HG03457 (cell line): ENCODE results near the gene IGSF3.

Source experiments
- ATAC-seq: cut with Tn5 transposase; IDR thresholded peaks from one replicate; pipeline ENCODE4 v1.9.1; 2021; ENCODE audit warnings: moderate number of reproducible peaks; ENCODE audit not compliant: unreplicated experiment

IGSF3 gene

GRCh38 chr1:116561563-116561962 is 106.0 kb downstream of the IGSF3 start:
- ATAC-seq = no peak

- no peak for ATAC-seq
Observed at GRCh38 chr1:116560704-116561490, 106.6 kb downstream of the IGSF3 start.

GRCh38 chr1:116559304-116559761 is 108.2 kb downstream of the IGSF3 start:
- peak; percentile 31 for ATAC-seq

GRCh38 chr1:116558571-116558970 is 109.0 kb downstream of the IGSF3 start:
- ATAC-seq = no peak

DNA sequence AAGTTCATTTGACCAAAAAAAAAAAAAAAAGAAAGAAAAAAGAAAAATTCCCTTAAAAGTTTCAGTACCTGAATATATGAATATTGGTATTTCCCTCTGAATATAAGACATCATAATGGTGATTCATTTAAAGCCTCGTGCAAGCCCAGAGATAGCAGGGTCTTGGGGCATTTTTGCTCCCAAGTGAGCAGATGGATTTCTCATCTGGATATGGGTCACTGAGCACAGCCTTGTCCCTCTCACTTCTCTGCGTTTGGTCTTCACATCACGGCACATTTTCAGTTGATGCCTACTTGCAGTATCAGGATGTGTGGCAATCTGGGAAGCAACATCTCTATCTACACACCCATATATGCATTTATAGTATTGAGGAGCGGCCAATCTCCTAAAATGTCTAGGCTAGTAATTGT is 109.4 kb downstream of the IGSF3 start:
- ATAC-seq = no peak

DNA sequence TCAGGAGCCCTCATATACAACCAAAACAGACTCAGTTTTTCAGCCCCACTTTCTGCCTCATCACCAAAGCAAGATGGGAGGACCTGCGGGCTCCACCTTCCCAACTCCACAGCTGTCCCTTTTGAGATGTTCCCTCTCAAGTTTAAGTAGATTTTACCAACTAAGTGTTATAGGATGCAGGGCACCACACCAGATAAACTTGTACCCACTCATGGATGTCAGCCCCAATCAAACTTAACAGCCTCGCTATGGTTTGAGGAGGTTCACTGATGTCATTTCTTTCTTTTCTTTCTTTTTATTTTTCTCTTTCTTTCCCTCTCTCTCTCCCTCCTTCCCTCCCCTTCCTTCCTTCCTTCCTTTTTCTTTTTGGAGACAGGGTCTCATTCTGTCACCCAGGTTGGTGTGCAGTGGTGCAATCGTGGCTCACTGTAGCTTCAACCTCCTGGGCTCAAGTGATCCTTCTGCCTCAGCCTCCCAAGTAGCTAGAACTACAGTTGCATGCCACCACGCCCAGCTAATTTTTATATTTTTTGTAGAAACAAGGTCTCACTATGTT is 110.1 kb downstream of the IGSF3 start:
- ATAC-seq = no peak

DNA sequence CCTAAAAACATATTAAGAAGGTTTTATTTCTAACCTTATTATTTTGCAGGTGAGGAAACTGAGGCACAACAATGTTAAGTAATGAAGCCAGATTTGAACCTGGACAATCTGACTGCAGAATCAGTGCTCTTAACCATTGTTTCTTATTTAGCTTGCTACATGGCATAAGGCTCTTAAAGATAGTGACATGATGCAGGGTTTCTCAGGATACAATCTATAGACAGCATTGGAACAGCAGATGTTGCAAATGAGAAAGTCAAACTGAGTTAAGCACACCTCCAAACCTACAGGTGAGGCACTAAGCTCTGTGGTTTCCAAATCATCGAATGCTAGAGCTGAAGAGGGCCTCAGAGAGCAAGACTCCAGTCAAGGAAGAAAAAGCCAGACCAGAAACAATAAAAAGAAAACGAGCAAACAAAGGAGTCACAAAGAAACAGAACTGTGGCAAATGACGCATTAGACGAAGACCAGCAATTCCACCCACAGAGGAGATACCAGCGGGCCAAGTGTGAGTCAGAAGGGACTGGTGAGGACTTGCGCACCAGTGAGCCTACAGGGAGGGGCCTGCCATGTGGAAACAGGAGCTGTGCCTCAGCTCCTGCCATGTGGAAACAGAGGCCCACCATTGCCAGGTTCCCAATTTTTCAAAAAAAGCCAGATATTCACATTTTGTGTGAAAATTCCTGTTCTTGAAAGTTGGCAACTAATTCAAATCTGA is 111.1 kb downstream of the IGSF3 start:
- peak; percentile 48 for ATAC-seq

DNA sequence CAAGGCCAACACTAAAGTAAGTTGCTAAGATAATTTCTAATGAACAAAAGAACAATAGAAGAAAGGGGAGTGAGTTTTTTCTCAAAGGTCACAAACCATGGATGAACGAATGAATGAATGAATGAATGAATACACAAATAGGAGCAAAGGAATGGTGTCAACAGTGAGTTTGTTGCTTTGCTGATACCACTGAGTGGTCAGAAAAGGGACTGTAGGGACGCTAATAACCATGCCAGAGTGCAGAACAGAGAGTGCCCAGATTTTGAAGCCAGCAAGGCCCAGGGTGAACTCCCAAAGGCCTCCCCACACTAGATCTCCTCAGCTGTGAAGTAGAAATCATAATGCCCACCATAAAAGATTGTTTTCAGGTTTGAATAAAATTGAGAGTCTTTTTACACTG is 112.6 kb downstream of the IGSF3 start:
- no peak for ATAC-seq

- ATAC-seq = no peak
Observed at GRCh38 chr1:116553386-116554115, 114.0 kb downstream of the IGSF3 start.

- no peak for ATAC-seq
Observed at GRCh38 chr1:116546354-116546977, 121.1 kb downstream of the IGSF3 start.

GRCh38 chr1:116545359-116545705 is 122.2 kb downstream of the IGSF3 start:
- ATAC-seq = peak; percentile 20

- ATAC-seq = peak; percentile 45
Observed at GRCh38 chr1:116544588-116545358, 122.8 kb downstream of the IGSF3 start.

DNA sequence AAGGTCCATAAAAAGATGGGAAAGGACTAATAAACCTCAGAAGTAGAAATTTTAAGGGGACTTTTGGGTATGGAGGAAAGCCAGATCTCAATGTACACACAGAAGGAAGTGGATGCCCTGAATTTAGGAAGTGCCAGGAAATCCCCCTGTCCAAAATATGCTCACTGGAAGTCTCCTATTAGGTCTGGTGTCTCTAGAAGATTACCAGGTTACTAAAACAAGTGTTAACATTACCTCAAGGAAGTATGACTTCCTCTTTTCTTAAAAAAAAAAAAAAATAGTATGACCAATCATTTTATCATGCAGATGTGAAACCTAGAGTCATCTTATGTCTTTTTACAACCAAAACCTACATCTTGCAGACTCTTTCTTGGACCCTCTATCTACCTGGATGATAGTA is 127.4 kb downstream of the IGSF3 start:
- ATAC-seq = no peak

GRCh38 chr1:116538544-116538943 is 129.0 kb downstream of the IGSF3 start:
- peak; percentile 67 for ATAC-seq

DNA sequence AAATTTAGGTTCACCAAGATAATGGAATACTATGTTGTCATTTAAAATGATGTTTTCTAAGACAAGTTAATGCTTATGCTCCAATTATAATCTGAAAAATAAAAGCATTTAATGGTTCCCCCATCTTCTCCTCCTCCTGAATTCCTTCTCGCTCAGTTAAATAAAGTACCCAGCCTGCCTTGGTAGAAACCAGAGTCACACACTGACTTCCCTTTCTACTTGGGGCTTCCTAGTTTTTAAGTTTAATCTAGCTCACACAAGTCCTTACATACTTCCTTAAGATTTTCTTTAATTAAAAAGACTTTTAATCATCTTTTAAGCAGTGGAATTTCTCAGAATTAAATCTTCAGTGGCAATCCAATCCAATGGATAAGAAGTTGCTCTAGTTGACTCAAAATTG is 129.6 kb downstream of the IGSF3 start:
- ATAC-seq = no peak

DNA sequence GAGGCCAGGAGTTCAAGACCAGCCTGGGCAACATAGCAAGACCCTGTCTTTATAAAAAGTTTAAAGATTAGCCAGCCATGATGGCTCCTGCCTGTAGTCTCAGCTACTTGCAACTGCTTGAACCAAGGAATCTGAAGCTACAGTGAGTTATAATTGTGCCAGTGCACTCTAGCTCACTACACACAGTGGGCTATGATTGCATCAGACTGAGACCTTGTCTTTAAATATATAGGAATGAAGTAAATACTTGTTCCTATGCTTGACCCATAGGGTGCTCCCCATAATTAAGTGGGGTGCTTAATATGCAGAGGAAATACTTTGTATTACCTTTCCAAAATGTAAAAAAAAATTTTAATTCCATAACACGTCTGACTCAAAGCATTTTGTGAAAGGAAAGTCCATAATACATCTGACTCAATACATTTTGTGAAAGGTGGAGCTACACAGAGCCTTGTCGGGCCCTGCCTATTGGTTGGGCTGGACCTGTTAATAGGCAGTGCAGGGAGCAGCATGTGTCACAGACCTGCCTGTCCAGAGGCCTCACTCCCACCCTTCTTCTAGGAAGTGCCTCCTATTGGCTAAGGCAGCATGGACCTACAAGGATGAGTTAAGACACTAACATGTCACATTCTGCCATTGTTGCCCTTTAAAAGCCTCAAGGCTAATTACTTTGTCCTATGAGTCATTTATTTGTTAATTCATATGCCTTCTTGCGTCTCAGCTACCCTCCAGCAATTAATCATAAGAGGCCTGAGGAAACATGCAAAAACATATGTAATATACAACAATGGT is 130.3 kb downstream of the IGSF3 start:
- no peak for ATAC-seq

- ATAC-seq = no peak
Observed at GRCh38 chr1:116534014-116534739, 133.4 kb downstream of the IGSF3 start.

GRCh38 chr1:116533429-116533820 is 134.1 kb downstream of the IGSF3 start:
- ATAC-seq = no peak
